ENCODE measurements around the gene SAP30L.

DNA sequence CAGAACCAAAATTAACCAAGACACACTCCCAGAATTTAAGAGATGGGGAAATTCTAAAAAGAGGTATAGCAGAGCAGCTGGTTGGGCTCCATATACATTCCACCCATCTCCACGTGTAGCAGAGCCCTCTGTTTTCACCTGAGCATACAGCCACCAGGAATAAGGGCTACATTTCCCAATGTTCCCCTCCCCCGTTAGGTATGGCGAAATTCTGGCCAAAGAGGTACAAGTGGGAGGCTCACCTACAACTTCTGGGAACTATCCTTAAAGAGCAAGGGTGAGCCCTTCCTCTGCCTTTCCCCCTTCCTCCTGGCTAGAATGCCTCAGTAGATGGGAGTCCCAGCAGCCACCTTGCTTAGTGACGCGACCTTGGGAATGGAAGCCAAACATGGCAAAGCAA is 5.3 kb upstream of the SAP30L start:
- TF ChIP-seq, protein P1, sequence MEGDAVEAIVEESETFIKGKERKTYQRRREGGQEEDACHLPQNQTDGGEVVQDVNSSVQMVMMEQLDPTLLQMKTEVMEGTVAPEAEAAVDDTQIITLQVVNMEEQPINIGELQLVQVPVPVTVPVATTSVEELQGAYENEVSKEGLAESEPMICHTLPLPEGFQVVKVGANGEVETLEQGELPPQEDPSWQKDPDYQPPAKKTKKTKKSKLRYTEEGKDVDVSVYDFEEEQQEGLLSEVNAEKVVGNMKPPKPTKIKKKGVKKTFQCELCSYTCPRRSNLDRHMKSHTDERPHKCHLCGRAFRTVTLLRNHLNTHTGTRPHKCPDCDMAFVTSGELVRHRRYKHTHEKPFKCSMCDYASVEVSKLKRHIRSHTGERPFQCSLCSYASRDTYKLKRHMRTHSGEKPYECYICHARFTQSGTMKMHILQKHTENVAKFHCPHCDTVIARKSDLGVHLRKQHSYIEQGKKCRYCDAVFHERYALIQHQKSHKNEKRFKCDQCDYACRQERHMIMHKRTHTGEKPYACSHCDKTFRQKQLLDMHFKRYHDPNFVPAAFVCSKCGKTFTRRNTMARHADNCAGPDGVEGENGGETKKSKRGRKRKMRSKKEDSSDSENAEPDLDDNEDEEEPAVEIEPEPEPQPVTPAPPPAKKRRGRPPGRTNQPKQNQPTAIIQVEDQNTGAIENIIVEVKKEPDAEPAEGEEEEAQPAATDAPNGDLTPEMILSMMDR (IDR thresholded peaks at IDR 0.05), result no peak
- TF ChIP-seq POLR2AphosphoS5 (IDR thresholded peaks at IDR 0.05) (no peak), POLR2A (IDR thresholded peaks at IDR 0.05) (no peak)

Data from breast epithelium (tissue), 3 donors.